Hypothalamus (tissue), 51 donors: ENCODE results near the gene PCNX1.

ENCODE experiments used
- DNase-seq, 51 donors: peaks; one replicate each; lab custom pipeline; 2025; lab: John Stamatoyannopoulos, UW

Gene PCNX1

DNA sequence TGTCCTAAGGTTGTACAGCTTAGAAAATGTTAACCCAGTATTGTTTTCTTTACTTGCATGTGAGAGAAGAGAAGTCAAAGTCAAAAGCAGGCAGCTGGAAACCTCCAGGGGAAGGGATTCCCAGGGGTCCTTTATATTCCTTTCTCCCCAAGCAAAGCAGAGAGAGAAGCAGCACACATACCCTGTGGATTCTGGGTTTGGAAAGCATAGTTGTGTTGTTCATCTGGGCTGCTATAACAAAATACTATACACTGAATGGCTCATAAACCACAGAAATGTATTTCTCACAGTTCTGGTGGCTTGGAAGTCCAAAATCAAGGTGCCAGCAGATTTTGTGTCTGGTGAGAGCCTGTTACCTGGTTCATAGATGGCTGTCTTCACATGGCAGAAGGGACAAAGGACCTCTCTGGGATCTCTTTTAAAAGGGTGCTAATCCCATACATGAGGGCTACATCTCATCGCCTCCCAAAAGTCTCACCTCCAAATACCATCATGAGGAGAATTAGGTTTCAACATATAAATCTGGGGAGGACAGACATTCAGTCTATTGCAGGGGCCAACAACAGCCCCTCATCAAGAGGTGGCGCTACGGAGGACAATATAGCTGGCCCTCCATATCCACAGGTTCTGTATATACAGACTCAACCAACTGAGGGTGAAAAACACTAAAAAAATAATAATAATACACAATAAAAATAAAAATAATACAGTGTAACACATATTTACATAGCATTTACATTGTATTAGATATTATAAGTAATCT, 19.3 kb upstream of the PCNX1 start:
- DNase-seq, result no peak

DNA sequence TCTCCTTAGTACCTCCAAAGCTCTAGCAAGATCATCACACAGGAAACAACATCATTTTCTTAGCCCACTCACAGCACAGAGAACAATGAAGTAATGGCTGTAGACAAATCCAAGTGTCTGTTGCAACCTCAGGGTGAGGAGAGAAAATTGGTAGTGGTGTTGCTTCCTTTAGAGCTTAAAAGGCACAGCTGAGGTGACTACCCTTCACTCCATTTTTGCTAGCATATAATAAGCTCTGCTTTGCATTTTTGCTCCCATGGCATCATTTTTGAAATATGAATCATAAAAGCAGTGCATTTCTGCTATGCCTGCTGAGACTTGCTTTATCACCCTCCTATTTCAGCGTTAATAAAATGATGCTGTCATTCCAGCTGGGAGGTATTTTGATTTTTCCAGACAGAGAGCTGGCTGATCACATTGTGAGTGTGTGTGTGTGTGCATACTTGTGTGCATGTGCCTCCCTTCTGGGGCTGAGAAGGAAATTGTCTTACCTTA, 18.5 kb upstream of the PCNX1 start:
- DNase-seq, result peak in 1 of 51 donors; percentile 46

DNA sequence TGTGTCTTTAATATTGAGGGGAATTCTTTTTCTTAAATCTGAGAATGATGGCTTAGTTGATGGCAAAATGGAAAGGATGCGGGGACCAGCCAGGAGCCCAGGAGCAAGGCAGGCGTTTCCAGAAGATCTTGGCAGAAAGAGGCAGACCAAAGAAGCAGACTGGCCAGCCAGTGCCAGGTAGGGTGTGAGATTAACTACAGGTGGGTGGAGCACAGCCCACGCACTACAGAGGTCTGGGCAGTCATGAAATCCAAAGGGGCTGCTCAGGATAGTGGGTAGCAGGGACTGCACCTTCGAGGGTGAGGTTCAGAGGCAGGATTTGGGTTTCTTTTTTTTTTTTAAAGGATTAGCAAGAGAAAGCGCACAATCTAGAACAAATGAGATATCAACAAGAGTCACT, 17.7 kb upstream of the PCNX1 start:
- DNase-seq, result no peak

DNA sequence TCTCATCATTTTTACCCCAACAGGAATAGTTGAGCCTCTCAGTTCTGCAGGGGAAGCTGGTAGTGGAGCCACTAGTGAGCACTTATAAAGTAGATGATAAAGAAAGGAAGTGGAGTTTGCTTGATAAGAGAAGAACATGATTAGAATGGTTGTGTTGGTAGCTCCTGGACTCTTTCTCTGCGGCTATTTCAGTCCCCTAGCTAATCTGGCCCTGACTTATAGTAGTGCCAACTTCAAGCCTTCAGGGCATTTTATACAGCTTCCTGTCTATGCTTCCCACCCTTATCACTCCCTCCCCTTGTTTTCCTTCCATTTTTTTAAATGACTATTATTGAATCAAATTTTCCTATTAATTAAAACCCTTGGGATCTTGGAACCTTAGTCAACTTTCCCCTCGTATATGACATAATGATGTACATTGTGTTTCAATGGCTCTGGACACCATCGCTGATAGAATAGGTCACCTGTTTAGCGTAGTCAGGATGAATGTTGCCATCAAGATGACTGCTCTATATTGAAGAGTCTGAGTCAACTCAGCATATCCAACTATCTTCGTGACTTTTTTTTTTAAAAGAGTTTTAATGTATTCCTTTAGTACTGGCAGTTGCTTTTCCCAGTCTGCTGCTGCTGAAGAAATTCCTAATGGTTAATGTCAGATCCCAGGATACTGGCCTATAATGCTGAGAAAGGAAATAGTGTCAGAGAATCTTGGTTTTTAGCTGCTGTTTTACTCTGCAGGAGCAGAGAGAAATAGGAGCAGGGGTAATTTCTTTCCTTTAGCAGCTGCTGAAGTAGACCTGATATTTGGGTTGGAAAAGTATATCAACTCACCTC, 16.2 kb upstream of the PCNX1 start:
- DNase-seq, result no peak

DNA sequence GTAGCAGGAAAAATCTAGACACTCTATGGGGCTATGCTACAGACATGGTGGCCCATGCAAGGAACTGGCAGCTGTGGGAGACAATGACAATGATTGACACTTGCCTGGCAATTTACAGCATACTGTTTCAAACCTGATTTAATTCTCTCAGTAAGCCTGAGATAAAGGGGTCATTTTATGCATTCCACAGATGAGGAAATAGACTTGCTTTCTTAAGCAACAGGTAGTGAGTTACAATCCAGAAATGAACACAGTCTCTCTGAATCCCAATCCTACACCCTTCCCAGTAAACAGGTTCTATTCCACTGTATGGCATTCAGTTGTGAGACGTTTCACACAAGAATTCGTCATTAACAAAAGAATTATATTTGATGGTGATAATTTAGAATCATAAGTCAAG, 15.5 kb upstream of the PCNX1 start:
- no peak for DNase-seq

DNA sequence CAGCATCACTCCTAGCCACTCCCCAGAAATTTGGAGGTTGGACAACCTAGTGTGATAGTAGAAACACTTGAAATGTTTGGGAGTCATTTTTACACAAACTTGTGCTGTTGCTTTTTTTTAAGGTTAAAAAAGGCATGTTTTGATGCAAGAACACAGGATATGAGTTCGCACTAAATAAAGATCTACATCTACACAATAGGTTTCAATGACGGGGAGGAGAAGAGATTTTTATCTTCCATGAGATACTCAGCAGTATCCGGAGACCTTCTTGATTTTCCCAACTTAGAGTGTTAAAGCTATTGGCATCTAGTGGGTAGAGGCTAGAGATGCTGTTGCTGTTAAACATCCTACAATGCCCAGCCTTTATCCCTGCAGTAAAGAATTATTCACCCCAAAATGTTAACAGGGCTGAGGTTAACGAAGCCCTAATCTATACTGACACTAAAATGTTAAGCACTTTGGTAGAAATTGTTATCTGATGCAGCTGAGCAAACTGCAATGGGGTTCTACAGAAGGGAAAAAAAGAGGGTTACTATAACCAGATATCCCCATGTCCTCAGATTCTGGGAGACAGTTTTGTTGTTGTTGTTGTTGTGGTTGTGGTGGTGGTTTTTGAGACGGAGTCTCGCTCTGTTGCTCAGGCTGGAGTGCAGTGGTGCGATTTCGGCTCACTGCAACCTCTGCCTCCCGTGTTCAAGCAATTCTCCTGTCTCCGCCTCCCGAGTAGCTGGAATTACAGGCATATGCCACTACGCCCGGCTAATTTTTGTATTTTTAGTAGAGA, 14.0 kb upstream of the PCNX1 start:
- DNase-seq, result no peak

DNA sequence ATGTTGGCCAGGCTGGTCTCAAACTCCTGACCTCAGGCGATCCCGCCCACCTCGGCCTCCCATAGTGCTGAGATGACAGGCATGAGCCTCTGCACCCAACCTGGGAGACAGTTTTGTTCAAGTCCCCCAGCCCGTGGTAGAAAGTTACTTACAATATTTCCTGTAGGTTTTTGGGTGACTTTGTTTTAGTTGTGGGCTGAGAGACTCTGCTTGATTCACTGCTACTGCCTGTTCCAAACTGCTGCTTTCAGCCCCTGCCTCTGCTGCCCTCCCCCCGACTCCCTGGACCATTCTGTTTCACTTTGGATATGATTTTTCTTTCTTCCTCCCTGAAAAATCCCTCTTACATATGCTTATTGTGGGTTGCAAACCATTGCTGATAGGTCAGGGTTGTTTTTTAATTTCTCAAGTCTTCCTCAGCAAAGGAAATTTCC, 13.4 kb upstream of the PCNX1 start:
- no peak for DNase-seq

DNA sequence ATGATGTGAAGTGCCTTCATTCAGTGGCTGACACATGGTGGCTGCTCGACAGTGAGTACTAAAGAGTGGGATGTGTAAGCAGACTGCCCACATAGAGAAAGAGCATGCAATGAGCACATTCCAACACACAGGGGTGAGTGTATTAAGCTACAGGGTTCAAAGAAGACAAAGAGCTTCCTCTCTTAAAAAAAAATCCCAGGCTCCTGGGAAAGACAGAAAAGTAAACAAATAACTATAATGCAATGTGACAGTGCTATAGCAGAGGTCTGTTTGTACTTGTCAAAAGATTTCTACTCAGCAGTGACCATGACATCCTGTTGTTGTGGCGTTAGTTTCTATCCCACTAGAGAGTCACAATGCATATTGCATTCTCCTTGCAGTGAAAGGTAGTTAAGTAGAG, 12.4 kb upstream of the PCNX1 start:
- DNase-seq, result peak in 1 of 51 donors; percentile 16

DNA sequence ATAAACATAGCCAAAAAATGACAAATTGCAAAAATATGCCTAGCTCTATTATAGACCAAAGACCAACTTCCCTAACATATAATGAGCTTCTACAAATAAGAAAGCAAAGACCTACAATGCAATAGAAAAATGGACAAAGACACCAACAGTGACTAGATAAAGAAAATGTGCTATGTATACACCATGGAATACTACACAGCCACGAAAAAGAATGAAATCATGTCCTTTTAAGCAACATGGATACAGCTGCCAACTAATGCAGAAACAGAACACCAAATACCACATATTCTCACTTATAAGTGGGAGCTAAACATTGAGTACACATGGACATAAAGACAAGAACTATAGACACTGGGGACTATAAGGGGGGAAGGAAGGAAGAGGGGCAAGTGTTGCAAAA, 10.9 kb upstream of the PCNX1 start:
- DNase-seq, result no peak

DNA sequence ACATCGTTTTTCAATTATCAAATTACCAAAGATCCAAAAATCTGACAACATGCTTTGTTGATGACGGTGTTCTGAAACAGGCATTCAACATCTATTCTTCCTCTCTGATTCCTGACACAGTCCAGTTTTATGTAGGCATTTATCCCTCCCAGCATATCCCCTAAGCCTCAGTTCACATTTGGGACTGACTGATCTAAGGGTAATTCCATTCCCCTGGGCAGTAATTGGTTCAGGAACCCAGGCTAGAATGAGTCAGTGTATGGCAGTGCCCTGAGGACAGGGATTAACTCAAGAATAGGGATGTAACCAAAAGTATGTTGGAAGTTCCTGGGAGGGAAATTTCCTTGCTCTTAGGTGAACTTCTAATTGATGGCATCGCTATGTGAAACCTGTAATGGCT, 10.3 kb upstream of the PCNX1 start:
- DNase-seq, result no peak

DNA sequence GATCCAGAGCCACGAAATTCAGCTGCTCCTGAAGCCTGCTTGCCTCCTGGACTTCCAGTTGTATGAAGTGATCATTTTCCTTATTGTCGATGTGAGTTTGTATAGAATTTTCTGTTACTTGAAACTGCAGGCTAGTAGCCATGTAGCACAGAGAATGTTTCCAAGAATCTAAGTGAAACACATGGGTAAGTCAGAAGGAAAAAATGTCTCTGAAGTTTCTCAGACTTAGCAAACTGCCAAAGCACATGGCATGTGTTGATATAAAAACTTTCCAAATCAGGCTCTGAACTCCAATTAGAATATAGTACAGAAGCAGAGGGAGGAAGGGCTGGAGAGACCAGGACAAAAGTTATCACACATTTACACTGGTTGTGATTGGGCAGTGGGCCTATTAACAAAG, 9.8 kb upstream of the PCNX1 start:
- no peak for DNase-seq

DNA sequence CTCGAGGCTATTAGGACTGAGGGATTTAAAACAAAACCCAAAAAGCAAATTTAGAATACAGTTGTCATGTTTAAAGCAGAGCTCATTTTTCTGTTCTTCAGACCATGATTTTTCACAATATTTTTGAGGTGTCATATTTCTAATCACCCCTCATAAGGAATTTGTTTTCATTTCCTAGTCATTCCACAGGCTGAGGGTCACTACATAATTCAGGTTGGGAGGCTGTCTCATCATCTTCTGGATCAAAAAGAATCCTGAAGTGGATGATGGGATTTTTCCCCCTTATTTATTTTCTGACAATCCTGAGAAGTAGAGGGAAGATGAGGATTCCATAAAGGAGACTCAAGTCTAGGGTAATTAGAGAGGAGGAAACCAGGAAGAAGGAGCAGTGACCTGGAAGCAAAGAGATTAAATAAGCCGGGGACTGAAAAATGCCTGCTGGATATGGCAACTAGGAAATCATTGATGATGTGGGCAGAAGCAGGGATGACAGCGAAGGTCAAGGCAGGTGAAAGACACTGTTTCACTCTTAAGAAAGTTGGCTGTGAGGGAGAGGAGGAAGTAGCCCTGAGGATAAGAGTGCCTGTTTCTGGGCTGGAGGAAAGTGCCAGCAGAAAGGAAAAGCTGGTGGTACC, 9.0 kb upstream of the PCNX1 start:
- no peak for DNase-seq

DNA sequence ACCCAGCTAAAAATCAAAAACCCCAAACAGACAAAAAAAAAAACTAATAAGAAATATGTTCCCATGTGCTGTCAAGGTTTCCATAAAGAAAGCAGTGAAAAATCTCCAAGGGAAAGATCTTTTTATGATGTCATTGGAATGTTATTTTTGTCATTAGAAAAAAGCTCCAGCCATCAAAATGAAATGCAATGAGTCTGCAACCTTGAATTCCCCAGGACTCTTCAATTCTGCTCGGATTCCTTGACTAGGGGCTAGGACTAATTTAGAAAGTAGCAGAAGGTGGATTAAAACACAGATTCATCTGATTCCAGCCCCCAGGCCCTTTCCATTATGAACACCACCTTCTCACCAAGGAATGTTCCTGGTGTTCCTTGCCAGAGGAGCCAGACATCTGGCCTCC, 6.0 kb upstream of the PCNX1 start:
- DNase-seq, result no peak

DNA sequence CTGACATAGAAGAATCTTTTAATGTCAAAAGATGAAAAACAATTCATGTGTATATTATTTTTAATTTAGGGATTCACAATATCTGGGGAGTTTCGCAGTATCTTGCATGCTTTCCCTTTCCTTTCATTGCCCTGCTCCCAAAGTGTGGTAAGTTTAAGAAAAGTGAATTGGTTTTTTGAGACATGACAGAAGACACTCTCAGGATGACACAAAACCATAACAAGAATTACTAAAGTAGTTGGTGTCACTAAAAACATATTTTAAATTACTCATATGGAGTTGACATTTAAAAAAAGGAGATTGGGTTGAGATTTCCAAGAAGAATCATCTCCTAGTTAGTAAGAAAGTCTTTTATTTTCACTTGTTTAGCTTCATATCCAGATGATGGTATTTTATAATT, 5.1 kb upstream of the PCNX1 start:
- DNase-seq, result no peak

DNA sequence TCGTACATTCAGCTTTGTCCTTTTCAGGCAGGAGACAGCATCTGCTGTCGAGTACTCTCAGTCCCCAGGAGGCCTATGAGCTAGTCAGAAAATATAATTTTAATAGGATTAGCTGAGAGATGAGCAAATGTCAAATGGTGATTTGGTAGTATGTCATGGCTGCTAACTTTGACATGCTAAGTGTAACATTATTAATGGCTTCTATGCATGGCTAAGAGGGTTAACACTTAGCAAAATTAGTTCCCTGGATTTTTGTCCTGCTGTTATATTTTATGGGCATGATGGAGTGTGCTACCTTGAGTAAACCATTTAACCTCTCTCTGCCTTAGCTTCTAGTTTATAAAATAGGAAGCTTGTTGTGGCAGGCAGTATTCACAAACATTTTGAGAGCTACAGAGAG, 2.9 kb upstream of the PCNX1 start:
- DNase-seq, result no peak

DNA sequence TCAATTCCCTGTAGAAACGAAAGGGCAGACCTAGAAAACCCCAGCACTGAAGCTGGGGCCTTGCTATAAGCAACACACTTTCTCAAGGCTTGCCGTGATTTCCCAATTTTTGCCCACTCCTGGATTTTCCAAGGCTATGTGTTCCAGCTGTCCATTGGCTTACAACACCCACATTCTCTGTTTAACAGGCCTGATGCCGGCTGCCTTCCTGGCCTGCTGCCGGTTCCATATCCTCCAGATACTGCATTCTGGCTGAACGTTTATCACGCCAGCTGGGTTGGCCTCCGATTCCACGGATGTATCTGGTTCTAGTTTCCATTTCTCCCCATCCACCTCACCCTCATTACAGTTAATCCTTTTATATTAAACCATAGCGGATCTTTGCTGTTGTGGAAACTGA, 2.0 kb upstream of the PCNX1 start:
- peak in 1 of 51 donors; percentile 6 for DNase-seq

DNA sequence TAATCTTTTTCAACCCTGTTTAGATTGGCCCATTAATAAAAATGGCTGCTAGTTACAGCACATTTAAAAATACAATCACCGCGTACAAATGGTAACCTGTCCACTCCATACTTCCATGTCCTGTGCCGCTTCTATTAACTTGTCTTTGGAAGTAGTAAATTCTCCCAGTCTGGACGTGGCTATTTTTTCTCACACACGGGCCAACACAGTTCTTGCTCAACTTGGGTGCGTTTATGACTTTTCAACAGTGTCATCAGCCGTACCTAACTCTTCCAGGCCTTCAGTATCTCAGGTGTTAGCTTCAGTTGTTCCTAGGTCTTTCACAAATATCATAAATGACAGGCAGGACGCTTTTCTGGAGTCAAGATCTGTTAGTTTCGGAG, 475 bp upstream of the PCNX1 start:
- peak in 1 of 51 donors; percentile 79 for DNase-seq

DNA sequence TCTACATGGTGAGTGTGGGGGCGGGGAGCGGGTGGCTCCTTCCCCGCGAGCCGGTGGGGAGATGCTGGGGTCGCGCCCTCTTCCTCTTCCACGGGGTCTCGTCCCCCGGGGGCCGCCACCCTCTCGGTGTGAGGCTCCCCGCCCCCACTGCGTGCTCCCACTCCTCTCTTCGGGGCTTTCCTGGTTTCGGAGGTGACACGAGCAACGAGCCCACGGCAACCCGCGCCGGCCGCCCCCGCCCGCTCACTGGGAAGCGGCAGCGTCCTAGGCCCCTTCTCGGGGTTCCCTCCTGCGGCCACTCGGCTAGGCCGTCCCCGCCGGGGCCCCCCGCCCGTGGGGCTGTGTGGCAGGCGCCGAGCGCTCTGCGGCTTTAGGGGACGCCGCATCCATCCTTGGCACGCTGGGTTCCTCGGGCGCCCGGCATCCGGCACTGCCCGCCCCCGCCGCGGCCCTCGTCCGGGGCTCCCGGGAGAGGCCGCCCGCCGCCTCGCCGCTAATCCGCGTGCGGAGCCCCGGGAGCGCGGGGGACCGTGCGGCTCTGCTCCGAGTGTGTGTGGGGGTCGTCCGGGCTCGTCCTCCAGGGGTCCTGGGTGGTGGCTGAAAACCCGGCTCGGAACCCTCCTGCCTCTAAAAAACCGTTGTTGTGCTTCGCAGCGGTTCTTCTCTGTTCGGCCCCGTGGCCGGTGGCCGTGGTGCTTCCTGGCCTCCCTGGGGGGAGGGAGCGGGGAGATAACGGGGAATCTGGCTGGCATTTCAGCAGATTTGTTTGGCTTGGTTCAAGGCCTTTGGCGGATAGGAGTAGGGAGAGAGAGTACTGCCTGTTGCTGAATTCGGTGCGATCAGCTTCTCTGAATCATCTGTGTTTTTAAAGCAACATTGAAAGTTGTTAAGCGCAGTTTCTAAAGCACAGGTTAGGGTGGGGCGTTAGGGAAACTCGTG, 1.0 kb downstream of the PCNX1 start:
- peak in 36 of 51 donors; percentile 20 to 81 (median 51) for DNase-seq

DNA sequence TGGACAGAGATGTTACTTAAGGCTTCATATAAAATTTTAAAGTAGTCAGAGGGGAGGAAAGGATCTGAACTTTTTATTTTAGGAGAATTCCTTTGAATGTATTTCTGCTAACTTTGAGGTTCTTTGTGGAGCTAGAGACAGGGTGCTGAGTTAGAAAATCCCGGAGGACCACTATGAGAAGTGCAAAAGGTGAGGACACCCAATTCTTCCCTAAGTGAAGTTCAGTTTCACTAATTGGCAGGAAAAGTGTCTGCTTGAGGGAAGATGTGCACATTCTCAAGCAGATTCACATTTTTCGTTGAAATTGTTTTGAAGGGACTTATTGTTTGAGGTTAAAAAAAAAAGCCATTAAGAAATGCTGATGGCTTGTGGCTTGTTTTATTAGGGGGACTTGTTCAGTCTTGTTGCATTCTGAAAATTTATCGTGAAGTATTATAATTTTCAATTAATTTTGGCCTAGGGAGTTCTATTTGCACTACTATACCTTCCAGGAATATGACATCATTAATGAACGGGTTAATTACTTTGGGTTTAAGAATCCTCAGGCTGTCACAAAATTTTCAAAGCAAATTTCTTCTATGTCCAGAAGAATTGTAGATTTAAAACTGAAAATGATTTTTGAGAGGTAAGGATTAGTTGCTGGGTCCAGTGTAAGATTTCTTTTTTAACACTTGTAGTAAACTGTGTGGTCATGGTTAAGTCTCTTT, 1.8 kb downstream of the PCNX1 start:
- no peak for DNase-seq
